HepG2 (cell line): Measurements from ENCODE around the gene FPGS. TPM values are rescaled to one million over a fixed set of nuclear protein-coding genes. Genes with fewer than 3 reads are reported as not detected.

Source experiments
- ATAC-seq: fragments of 200-7000 bp; cut with Tn5 transposase; 3 replicates; pipeline ENCODE4 v1.9.1; 2020; ENCODE audit warnings: mild to moderate bottlenecking, moderate library complexity
- BruUV-seq: library from RNA; stranded (reverse); fragments of 400-500 nt; replicated peaks from 2 replicates; lab custom pipeline; 2021; lab: Mats Ljungman, UMichigan
- CTCF ChIA-PET: fragments of 300-600 bp; formaldehyde crosslinking; extraction: SDS; loops from one replicate; lab custom pipeline; 2021; ENCODE audit warnings: low total read pairs, inconsistent platforms, low intra/inter-chr PET ratio; lab: Yijun Ruan, JAX
- POLR2A ChIA-PET: fragments of 350-600 bp; sonication (Branson Sonifier 250); formaldehyde crosslinking; loops from one replicate; lab custom pipeline; 2020; ENCODE audit warnings: antibody characterized with exemption, inconsistent platforms; lab: Yijun Ruan, JAX
- DNase-seq: peaks from one replicate; pipeline ENCODE4 v3.0.0-alpha.2; 2015; ENCODE audit warnings: low spot score
- FAIRE-seq: peaks from 3 replicates; lab custom pipeline; 2011; peaks lifted over from hg19 to GRCh38; lab: Jason Lieb, UNC
- H2AFZ ChIP-seq: one replicate; pipeline ENCODE4 v1.6.1; 2011; ENCODE audit warnings: low read length, inconsistent platforms
- H3K27ac ChIP-seq: fragments of 300-600 bp; 3 replicates; pipeline ENCODE4 v1.8.0; 2011; ENCODE audit warnings: mixed run types, mild to moderate bottlenecking, mixed read lengths, low read length, inconsistent platforms; ENCODE audit not compliant: insufficient read depth; ENCODE audit errors: extremely low read length
- H3K27me3 ChIP-seq, 2 experiments: fragments of 200-600 bp in 1 of 2; 2 replicates in 1 of 2; 3 replicates in 1 of 2; pipeline versions ENCODE4 v1.6.0 to v1.8.0; 2011; ENCODE audit warnings: low read length in 2 of 2, mild to moderate bottlenecking in 2 of 2, moderate library complexity in 2 of 2, inconsistent platforms in 1 of 2; ENCODE audit not compliant: insufficient read depth in 2 of 2, control insufficient read depth in 1 of 2
- H3K36me3 ChIP-seq, 2 experiments: fragments of 200-600 bp in 1 of 2; replicated peaks in 1 of 2; 2 replicates in 1 of 2; 3 replicates in 1 of 2; pipeline versions ENCODE4 v1.5.1 to v1.8.0; 2011; ENCODE audit warnings: low read length in 2 of 2, inconsistent platforms in 1 of 2; ENCODE audit not compliant: insufficient read depth in 2 of 2, control insufficient read depth in 1 of 2
- H3K4me1 ChIP-seq: 2 replicates; pipeline ENCODE4 v1.5.1; 2012; ENCODE audit warnings: low read length, inconsistent platforms; ENCODE audit not compliant: insufficient read depth
- H3K4me2 ChIP-seq: 2 replicates; pipeline ENCODE4 v1.6.0; 2011; ENCODE audit warnings: low read depth, low read length, inconsistent platforms
- H3K4me3 ChIP-seq, 3 experiments: fragments of 200-600 bp in 1 of 3; sonication (generic), shearing (Covaris generic) in 1 of 3; replicated peaks in 1 of 3; 2 replicates each; pipeline ENCODE4 v1.5.1; 2011 to 2016; ENCODE audit warnings: low read length in 3 of 3, inconsistent platforms in 2 of 3, low read depth in 2 of 3, mild to moderate bottlenecking in 2 of 3, control low read depth in 1 of 3, mixed read lengths in 1 of 3; ENCODE audit not compliant: insufficient read depth in 1 of 3
- H3K79me2 ChIP-seq: one replicate; pipeline ENCODE4 v1.6.1; 2011; ENCODE audit warnings: low read length, inconsistent platforms; ENCODE audit not compliant: insufficient read depth
- H3K9ac ChIP-seq: 2 replicates; pipeline ENCODE4 v1.6.0; 2011; ENCODE audit warnings: mild to moderate bottlenecking, low read depth, low read length, inconsistent platforms; ENCODE audit not compliant: insufficient read depth
- H3K9me3 ChIP-seq: 2 replicates; pipeline ENCODE4 v1.5.1; 2012; ENCODE audit warnings: mild to moderate bottlenecking, low read length
- H4K20me1 ChIP-seq: 2 replicates; pipeline ENCODE4 v1.6.0; 2011; ENCODE audit warnings: inconsistent platforms, mild to moderate bottlenecking, low read length, moderate library complexity; ENCODE audit not compliant: insufficient read depth
- CCAR2 ChIP-seq: fragments of 200-400 bp; formaldehyde crosslinking; optimal IDR thresholded peaks from 2 replicates; pipeline ENCODE3; 2018; ENCODE audit warnings: low read depth, mild to moderate bottlenecking, low read length, moderate library complexity
- CREB1 ChIP-seq, 2 experiments: fragments of 450-650 bp in 1 of 2; IDR thresholded peaks; 2 replicates each; pipeline ENCODE4 v1.6.1; 2016 to 2017; ENCODE audit warnings: control low read depth in 1 of 2, mild to moderate bottlenecking in 1 of 2, missing compliant biosample characterization in 1 of 2, missing genetic modification characterization in 1 of 2
- TEAD3 ChIP-seq: optimal IDR thresholded peaks from 2 replicates; pipeline ENCODE3; 2016; ENCODE audit warnings: borderline replicate concordance
- ZFP62 ChIP-seq: sonication (generic); formaldehyde crosslinking; IDR thresholded peaks from 2 replicates; pipeline ENCODE4 v1.4.0; 2020; ENCODE audit warnings: missing genetic modification reagents
- ZNF33A ChIP-seq: sonication (generic); formaldehyde crosslinking; IDR thresholded peaks from 2 replicates; pipeline ENCODE4 v1.5.1; 2020; ENCODE audit warnings: missing genetic modification reagents, mild to moderate bottlenecking, moderate library complexity, borderline replicate concordance
- WGBS: methylation state at CpG from one replicate; pipeline ENCODE4 v1.1.6; 2017; ENCODE audit warnings: low lambda C conversion rate; 5-methylcytosine and 5-hydroxymethylcytosine counted together
- in situ Hi-C: cut with HindIII; loops from 2 replicates; pipeline ENCODE4 v1.10.0; 2017; ENCODE audit warnings: low pct_unique_long_range_greater_than_20kb; ENCODE audit not compliant: extremely low pct_ligation_motif_present
- intact Hi-C: fragments of 100-400 bp; cut with micrococcal nuclease; formaldehyde crosslinking; loops from one replicate; pipeline ENCODE4 v1.10.0; 2022; ENCODE audit not compliant: unreplicated experiment
- polyA plus RNA-seq, 8 experiments: library from polyadenylated mRNA; depleted of rRNA in 3 of 8; stranded (reverse) in 7 of 8; unstranded in 1 of 8; fragments of >200 nt; fragmentation: Illumina TruSeq in 4 of 8; extraction: Trizol in 4 of 8; gene quantifications; 2 replicates each; pipeline versions ENCODE4 v1.2.1 to v1.2.3, GENCODE V29; 2011 to 2016; ENCODE audit warnings: low read depth in 4 of 8, missing spikeins in 1 of 8, mixed read lengths in 1 of 8; ENCODE audit not compliant: insufficient read depth in 1 of 8
- total RNA-seq, 5 experiments: library from RNA; depleted of rRNA; stranded (reverse); fragments of >200 nt; fragmentation: Illumina TruSeq; extraction: Trizol; gene quantifications; 2 replicates each; pipeline ENCODE4 v1.2.3, GENCODE V29; 2016; ENCODE audit warnings: low read depth in 1 of 5
- TF ChIP-seq, protein P1 (sequence below): sonication (generic); formaldehyde crosslinking; IDR thresholded peaks from 2 replicates; pipeline ENCODE4 v1.8.0; 2022; ENCODE audit warnings: missing genetic modification reagents, low read depth, mild to moderate bottlenecking, borderline replicate concordance
- TF ChIP-seq, protein P2 (sequence below): sonication (generic); formaldehyde crosslinking; IDR thresholded peaks from 2 replicates; pipeline ENCODE4 v1.4.0; 2020; ENCODE audit warnings: missing genetic modification reagents
- TF ChIP-seq, protein P3 (sequence below): sonication (generic); formaldehyde crosslinking; IDR thresholded peaks from 2 replicates; pipeline ENCODE4 v1.4.0; 2020; ENCODE audit warnings: missing genetic modification reagents, borderline replicate concordance

FPGS gene
- total and polyA plus RNA-seq, 2 of the 13 experiments (the other 11 are each of a cell fraction or from before 2014, with no cell fraction given), result 35.6 to 36.8 TPM

DNA sequence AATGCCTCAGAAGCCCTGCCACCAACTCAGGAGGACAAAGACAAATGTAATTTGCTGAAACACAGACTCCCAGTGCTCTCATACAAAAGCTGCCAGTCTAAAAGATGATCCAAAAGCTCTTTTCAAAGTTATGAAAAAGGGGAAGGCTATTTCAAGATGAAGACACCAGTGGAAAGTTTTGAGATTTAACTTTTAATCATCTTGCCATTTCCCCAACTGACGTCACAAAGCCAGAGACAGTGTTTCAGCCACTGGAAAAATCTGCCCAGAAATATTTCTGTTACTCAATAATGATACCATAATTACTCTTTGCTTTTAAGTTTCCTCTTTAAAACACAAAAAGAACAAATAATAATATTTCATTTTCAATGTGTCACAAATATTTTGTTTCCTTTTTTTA lies 30.9 kb downstream of the FPGS start:
- no peak overlapping the region for H3K27ac ChIP-seq
- H3K9me3 ChIP-seq, result no peaks in the 10 kb centered on the region
- no TSS peak for BruUV-seq
- no peaks in the 10 kb centered on the region for H4K20me1 ChIP-seq
- TF ChIP-seq CREB1 (IDR thresholded peaks at IDR 0.05) (peak; percentile 20; the same call in 1 of the 2 replicates), CREB1 (CRISPR knock-in tag; IDR thresholded peaks at IDR 0.05) (no peak)
- TF ChIP-seq, protein P1, sequence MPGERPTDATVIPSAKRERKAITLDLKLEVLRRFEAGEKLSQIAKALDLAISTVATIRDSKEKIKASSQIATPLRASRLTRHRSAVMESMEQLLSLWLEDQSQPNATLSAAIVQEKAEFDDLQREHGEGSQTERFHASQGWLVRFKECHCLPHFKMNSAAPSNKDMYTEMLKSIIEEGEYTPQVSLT, result no peak
- in situ Hi-C loops, result no loop called here
- H3K4me1 ChIP-seq, result peaks cover 36% of the 10 kb centered on the region
- 59% methylated on average over 1 of the region's 1 CpG for WGBS
- intact Hi-C loops, result no loop called here
- no peaks in the 10 kb centered on the region; a peak in 1 of 5 replicates for H3K27me3 ChIP-seq
- H3K79me2 ChIP-seq, result no peaks in the 10 kb centered on the region
- CTCF ChIA-PET, result no interaction called here
- FAIRE-seq, result no peak
- ATAC-seq, result no peak
- H3K4me3 ChIP-seq, result no peak overlapping the region
- DNase-seq, result no peak
- H3K4me2 ChIP-seq, result no peak overlapping the region
- no peaks in the 10 kb centered on the region for H3K36me3 ChIP-seq
- no peak overlapping the region for H2AFZ ChIP-seq
- no peak overlapping the region for H3K9ac ChIP-seq
- POLR2A ChIA-PET, result no interaction called here

DNA sequence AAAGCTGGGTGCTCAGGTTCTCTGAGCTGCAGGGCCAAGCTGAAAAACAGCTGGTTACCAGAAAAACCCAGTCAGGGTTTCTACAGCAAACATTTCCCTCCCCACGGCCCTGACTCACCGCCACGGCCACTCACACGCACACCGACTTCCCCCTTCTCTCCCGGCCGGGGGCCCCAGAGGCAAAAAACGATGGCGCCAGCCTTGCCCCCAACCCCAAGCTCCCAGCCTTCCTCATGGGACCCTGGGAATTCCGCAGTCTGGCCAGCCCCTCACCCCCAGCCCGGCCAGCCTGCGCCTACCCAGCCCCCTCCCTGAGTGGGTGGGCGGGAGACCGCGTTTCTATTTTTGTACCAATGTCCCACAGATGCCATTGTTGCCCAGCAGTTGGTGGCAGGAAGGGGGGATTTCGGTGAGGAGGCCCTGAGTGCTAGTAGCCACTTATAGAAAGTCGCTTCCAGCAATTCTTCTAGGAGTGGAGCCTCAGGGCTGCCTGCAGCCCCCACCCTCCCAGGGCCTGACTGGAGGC lies 33.4 kb downstream of the FPGS start:
- H3K36me3 ChIP-seq, result no peaks in the 10 kb centered on the region
- intact Hi-C loops (no loop called here), in situ Hi-C loops (no loop called here)
- BruUV-seq, result no TSS peak
- WGBS, result 53% methylated on average over 13 of the region's 17 CpGs
- H3K9me3 ChIP-seq, result no peaks in the 10 kb centered on the region
- H3K27me3 ChIP-seq, result no peaks in the 10 kb centered on the region; a peak in 1 of 5 replicates
- no peaks in the 10 kb centered on the region for H4K20me1 ChIP-seq
- CTCF ChIA-PET, result no interaction called here
- H3K4me1 ChIP-seq, result peaks cover 36% of the 10 kb centered on the region
- POLR2A ChIA-PET, result no interaction called here
- no peaks in the 10 kb centered on the region for H3K79me2 ChIP-seq
- H3K9ac ChIP-seq, result no peak overlapping the region
- no peak overlapping the region for H2AFZ ChIP-seq
- H3K27ac ChIP-seq, result no peak overlapping the region
- no peak overlapping the region for H3K4me2 ChIP-seq
- ATAC-seq (no peak), FAIRE-seq (no peak), DNase-seq (no peak)
- no peak overlapping the region for H3K4me3 ChIP-seq
- TF ChIP-seq ZFP62 (CRISPR knock-in tag) (no peak), TEAD3 (no peak), CCAR2 (no peak), ZNF33A (CRISPR knock-in tag) (no peak)
- TF ChIP-seq, protein P2, sequence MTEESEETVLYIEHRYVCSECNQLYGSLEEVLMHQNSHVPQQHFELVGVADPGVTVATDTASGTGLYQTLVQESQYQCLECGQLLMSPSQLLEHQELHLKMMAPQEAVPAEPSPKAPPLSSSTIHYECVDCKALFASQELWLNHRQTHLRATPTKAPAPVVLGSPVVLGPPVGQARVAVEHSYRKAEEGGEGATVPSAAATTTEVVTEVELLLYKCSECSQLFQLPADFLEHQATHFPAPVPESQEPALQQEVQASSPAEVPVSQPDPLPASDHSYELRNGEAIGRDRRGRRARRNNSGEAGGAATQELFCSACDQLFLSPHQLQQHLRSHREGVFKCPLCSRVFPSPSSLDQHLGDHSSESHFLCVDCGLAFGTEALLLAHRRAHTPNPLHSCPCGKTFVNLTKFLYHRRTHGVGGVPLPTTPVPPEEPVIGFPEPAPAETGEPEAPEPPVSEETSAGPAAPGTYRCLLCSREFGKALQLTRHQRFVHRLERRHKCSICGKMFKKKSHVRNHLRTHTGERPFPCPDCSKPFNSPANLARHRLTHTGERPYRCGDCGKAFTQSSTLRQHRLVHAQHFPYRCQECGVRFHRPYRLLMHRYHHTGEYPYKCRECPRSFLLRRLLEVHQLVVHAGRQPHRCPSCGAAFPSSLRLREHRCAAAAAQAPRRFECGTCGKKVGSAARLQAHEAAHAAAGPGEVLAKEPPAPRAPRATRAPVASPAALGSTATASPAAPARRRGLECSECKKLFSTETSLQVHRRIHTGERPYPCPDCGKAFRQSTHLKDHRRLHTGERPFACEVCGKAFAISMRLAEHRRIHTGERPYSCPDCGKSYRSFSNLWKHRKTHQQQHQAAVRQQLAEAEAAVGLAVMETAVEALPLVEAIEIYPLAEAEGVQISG (CRISPR knock-in tag), result no peak
- TF ChIP-seq, protein P3, sequence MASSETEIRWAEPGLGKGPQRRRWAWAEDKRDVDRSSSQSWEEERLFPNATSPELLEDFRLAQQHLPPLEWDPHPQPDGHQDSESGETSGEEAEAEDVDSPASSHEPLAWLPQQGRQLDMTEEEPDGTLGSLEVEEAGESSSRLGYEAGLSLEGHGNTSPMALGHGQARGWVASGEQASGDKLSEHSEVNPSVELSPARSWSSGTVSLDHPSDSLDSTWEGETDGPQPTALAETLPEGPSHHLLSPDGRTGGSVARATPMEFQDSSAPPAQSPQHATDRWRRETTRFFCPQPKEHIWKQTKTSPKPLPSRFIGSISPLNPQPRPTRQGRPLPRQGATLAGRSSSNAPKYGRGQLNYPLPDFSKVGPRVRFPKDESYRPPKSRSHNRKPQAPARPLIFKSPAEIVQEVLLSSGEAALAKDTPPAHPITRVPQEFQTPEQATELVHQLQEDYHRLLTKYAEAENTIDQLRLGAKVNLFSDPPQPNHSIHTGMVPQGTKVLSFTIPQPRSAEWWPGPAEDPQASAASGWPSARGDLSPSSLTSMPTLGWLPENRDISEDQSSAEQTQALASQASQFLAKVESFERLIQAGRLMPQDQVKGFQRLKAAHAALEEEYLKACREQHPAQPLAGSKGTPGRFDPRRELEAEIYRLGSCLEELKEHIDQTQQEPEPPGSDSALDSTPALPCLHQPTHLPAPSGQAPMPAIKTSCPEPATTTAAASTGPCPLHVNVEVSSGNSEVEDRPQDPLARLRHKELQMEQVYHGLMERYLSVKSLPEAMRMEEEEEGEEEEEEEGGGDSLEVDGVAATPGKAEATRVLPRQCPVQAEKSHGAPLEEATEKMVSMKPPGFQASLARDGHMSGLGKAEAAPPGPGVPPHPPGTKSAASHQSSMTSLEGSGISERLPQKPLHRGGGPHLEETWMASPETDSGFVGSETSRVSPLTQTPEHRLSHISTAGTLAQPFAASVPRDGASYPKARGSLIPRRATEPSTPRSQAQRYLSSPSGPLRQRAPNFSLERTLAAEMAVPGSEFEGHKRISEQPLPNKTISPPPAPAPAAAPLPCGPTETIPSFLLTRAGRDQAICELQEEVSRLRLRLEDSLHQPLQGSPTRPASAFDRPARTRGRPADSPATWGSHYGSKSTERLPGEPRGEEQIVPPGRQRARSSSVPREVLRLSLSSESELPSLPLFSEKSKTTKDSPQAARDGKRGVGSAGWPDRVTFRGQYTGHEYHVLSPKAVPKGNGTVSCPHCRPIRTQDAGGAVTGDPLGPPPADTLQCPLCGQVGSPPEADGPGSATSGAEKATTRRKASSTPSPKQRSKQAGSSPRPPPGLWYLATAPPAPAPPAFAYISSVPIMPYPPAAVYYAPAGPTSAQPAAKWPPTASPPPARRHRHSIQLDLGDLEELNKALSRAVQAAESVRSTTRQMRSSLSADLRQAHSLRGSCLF (CRISPR knock-in tag), result no peak
